B cell (primary cell): ENCODE data around the gene MAPK8. TPM values are rescaled to one million over a fixed set of nuclear protein-coding genes. Genes with fewer than 3 reads are reported as not detected.
"Not testable (repeated sequence)": the region's sequence is repeated elsewhere in the genome, so short reads cannot be mapped to it uniquely, and the experiment has no call there.

Source experiments
- ATAC-seq: fragments of 200-7000 bp; cut with Tn5 transposase; one replicate; pipeline ENCODE4 v1.10.0; 2021; ENCODE audit warnings: low read depth, mild to moderate bottlenecking, moderate number of reproducible peaks, moderate library complexity
- CTCF ChIA-PET: fragments of 350-600 bp; sonication (Branson Sonifier 250); formaldehyde crosslinking; loops from one replicate; lab custom pipeline; 2021; ENCODE audit warnings: antibody characterized with exemption, inconsistent platforms; lab: Charles Lee
- POLR2A ChIA-PET: fragments of 350-600 bp; sonication (Branson Sonifier 250); formaldehyde crosslinking; loops from one replicate; lab custom pipeline; 2021; ENCODE audit warnings: antibody characterized with exemption; lab: Charles Lee
- DNase-seq: peaks from one replicate; pipeline ENCODE4 v3.0.0; 2013
- H2AFZ ChIP-seq: 2 replicates; pipeline ENCODE4 v1.6.1; 2012; ENCODE audit warnings: mild to moderate bottlenecking, low read depth, low read length; ENCODE audit not compliant: insufficient read depth, poor library complexity, severe bottlenecking
- H3K27ac ChIP-seq, 2 donors: 1 replicate in 1 of 2; 2 replicates in 1 of 2; pipeline ENCODE4 v1.5.1; 2012 to 2013; ENCODE audit warnings: low read length in 2 of 2, mild to moderate bottlenecking in 2 of 2, moderate library complexity in 1 of 2
- H3K27me3 ChIP-seq, 4 experiments: fragments of 200-600 bp in 1 of 4; sonication (generic) in 1 of 4; replicated peaks in 1 of 4; 1 replicate in 2 of 4; 2 replicates in 2 of 4; pipeline versions ENCODE4 v1.6.1 to v1.7.0; 2013 to 2016; ENCODE audit warnings: low read length in 3 of 4, mild to moderate bottlenecking in 2 of 4, mixed read lengths in 1 of 4, moderate library complexity in 1 of 4; ENCODE audit not compliant: insufficient read depth in 4 of 4, control insufficient read depth in 3 of 4; ENCODE audit errors: control extremely low read depth in 1 of 4
- H3K36me3 ChIP-seq, 2 experiments: replicated peaks in 1 of 2; 1 replicate in 1 of 2; 2 replicates in 1 of 2; pipeline versions ENCODE4 v1.6.1 to v1.7.1; 2013; ENCODE audit warnings: low read length in 1 of 2; ENCODE audit not compliant: insufficient read depth in 2 of 2, control insufficient read depth in 1 of 2; ENCODE audit errors: control extremely low read depth in 1 of 2, extremely low read depth in 1 of 2
- H3K4me1 ChIP-seq, 2 donors: fragments of 200-600 bp in 1 of 2; sonication (generic) in 1 of 2; 1 replicate in 1 of 2; 2 replicates in 1 of 2; pipeline versions ENCODE4 v1.5.1 to v1.6.1; 2013 to 2017; ENCODE audit warnings: low read length in 2 of 2; ENCODE audit not compliant: control insufficient read depth in 2 of 2, insufficient read depth in 2 of 2
- H3K4me2 ChIP-seq: replicated peaks from 2 replicates; pipeline ENCODE3; 2012; ENCODE audit warnings: mild to moderate bottlenecking, low read depth, low read length; ENCODE audit not compliant: poor library complexity, severe bottlenecking
- H3K4me3 ChIP-seq, 5 experiments: fragments of 200-600 bp in 1 of 5; sonication (generic) in 1 of 5; 1 replicate in 3 of 5; 2 replicates in 2 of 5; pipeline versions ENCODE4 v1.5.1 to v1.7.0; 2011 to 2016; ENCODE audit warnings: low read length in 4 of 5, mild to moderate bottlenecking in 4 of 5, low read depth in 2 of 5, control low read depth in 1 of 5, moderate library complexity in 1 of 5; ENCODE audit not compliant: insufficient read depth in 1 of 5; ENCODE audit errors: control extremely low read depth in 1 of 5, extremely low read depth in 1 of 5
- H3K79me2 ChIP-seq: fragments of 200-600 bp; sonication (generic); one replicate; pipeline ENCODE4 v1.6.0; 2016; ENCODE audit warnings: low read length; ENCODE audit not compliant: control insufficient read depth, insufficient read depth
- H3K9ac ChIP-seq: fragments of 200-600 bp; sonication (generic); 2 replicates; pipeline ENCODE4 v1.6.1; 2017; ENCODE audit warnings: mild to moderate bottlenecking, low read length, moderate library complexity
- H3K9me3 ChIP-seq, 3 donors: one replicate each; pipeline versions ENCODE4 v1.6.1 to v1.7.1; 2013; ENCODE audit warnings: low read length in 2 of 3; ENCODE audit not compliant: control insufficient read depth in 2 of 3, insufficient read depth in 1 of 3; ENCODE audit errors: control extremely low read depth in 1 of 3
- H4K20me1 ChIP-seq: 2 replicates; pipeline ENCODE4 v1.6.0; 2012; ENCODE audit warnings: mild to moderate bottlenecking, low read length; ENCODE audit not compliant: insufficient read depth, control insufficient read depth, poor library complexity, severe bottlenecking
- H3K27ac Mint-ChIP-seq: one replicate; pipeline ENCODE4 v1.8.0; 2021; ENCODE audit warnings: mixed read lengths
- H3K27me3 Mint-ChIP-seq: one replicate; pipeline ENCODE4 v1.8.0; 2021; ENCODE audit warnings: mixed read lengths
- H3K4me1 Mint-ChIP-seq: one replicate; pipeline ENCODE4 v1.8.0; 2021; ENCODE audit warnings: mixed read lengths
- H3K4me3 Mint-ChIP-seq: one replicate; pipeline ENCODE4 v1.8.0; 2021; ENCODE audit warnings: mixed read lengths
- H3K9me3 Mint-ChIP-seq: one replicate; pipeline ENCODE4 v1.8.0; 2022; ENCODE audit warnings: mixed read lengths; ENCODE audit not compliant: insufficient read depth
- EZH2 ChIP-seq: IDR thresholded peaks from 2 replicates; pipeline ENCODE4 v1.6.1; 2012; ENCODE audit warnings: borderline replicate concordance, low read depth, mild to moderate bottlenecking, moderate library complexity, low read length; ENCODE audit not compliant: insufficient read depth, poor library complexity, severe bottlenecking
- WGBS: methylation state at CpG from one replicate; pipeline ENCODE4 v1.1.5; 2013; ENCODE audit warnings: missing lambda C conversion rate; ENCODE audit not compliant: insufficient coverage; 5-methylcytosine and 5-hydroxymethylcytosine counted together
- intact Hi-C: fragments of 100-400 bp; cut with micrococcal nuclease; formaldehyde crosslinking; loops from one replicate; pipeline ENCODE4 v1.10.0; 2022
- polyA plus RNA-seq: library from polyadenylated mRNA; depleted of rRNA; stranded (reverse); fragments of >200 nt; gene quantifications from 2 replicates; pipeline ENCODE4 v1.2.3, GENCODE V29; 2012
- total RNA-seq, 2 donors: library from RNA; stranded (reverse); fragments of 120-200 nt in 1 of 2; gene quantifications; 1 replicate in 1 of 2; 2 replicates in 1 of 2; pipeline versions ENCODE4 v1.2.3 to v1.2.4, GENCODE V29; 2013 to 2022
- TF ChIP-seq, protein P1 (sequence below): fragments of 200-600 bp; IDR thresholded peaks from one replicate; pipeline ENCODE4 v1.8.0; 2022; ENCODE audit warnings: antibody characterized with exemption, mild to moderate bottlenecking

The MAPK8 gene
- total and polyA plus RNA-seq, 2 donors (not counting 1 experiment from before 2014, with no cell fraction given) = 13.7 to 40.0 TPM

DNA sequence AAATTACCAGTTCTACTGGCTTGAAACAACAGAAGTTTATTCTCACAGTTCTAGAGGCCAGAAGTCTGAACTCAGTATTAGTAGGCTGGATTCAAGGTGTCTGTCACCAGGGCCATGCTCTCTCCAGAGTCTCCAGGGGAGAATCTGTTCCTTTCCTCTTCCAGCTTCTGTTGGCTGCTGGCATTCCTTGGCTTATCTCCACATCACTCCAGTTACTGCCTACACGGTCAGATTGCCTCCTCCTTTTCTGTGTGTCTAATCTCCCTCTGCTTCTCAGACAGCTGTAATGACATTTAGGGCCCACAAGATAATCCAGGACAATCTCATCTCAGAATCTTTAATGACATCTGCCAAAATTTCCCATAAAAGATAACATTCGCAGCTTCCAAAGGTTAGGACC, 36.6 kb downstream of the MAPK8 start:
- Histone ChIP-seq H3K36me3 (no peaks in the 10 kb centered on the region), H3K9me3 (peaks cover 0 to 13% (median 2%) of the 10 kb centered on the region in 3 donors), H3K9ac (no peak overlapping the region), H2AFZ (no peak overlapping the region), H3K4me2 (no peak overlapping the region), H3K79me2 (peaks cover 26% of the 10 kb centered on the region), H4K20me1 (peaks cover 8% of the 10 kb centered on the region), H3K4me3 (no peak overlapping the region), H3K27me3 (no peaks in the 10 kb centered on the region), H3K4me1 (no peaks in the 10 kb centered on the region), H3K27ac (no peak overlapping the region)
- Mint-ChIP-seq H3K4me3 (no peak overlapping the region), H3K4me1 (peaks cover 3% of the 10 kb centered on the region), H3K27ac (no peak overlapping the region), H3K27me3 (no peaks in the 10 kb centered on the region), H3K9me3 (peaks cover 7% of the 10 kb centered on the region)
- DNase-seq (no peak), ATAC-seq (no peak)
- intact Hi-C loops = no loop called here
- CTCF ChIA-PET = no interaction called here
- POLR2A ChIA-PET = no interaction called here
- no peak for TF ChIP-seq EZH2
- TF ChIP-seq, protein P1, sequence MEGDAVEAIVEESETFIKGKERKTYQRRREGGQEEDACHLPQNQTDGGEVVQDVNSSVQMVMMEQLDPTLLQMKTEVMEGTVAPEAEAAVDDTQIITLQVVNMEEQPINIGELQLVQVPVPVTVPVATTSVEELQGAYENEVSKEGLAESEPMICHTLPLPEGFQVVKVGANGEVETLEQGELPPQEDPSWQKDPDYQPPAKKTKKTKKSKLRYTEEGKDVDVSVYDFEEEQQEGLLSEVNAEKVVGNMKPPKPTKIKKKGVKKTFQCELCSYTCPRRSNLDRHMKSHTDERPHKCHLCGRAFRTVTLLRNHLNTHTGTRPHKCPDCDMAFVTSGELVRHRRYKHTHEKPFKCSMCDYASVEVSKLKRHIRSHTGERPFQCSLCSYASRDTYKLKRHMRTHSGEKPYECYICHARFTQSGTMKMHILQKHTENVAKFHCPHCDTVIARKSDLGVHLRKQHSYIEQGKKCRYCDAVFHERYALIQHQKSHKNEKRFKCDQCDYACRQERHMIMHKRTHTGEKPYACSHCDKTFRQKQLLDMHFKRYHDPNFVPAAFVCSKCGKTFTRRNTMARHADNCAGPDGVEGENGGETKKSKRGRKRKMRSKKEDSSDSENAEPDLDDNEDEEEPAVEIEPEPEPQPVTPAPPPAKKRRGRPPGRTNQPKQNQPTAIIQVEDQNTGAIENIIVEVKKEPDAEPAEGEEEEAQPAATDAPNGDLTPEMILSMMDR = no peak
- whole genome bisulfite sequencing = 94% methylated on average over 1 of the region's 2 CpGs

DNA sequence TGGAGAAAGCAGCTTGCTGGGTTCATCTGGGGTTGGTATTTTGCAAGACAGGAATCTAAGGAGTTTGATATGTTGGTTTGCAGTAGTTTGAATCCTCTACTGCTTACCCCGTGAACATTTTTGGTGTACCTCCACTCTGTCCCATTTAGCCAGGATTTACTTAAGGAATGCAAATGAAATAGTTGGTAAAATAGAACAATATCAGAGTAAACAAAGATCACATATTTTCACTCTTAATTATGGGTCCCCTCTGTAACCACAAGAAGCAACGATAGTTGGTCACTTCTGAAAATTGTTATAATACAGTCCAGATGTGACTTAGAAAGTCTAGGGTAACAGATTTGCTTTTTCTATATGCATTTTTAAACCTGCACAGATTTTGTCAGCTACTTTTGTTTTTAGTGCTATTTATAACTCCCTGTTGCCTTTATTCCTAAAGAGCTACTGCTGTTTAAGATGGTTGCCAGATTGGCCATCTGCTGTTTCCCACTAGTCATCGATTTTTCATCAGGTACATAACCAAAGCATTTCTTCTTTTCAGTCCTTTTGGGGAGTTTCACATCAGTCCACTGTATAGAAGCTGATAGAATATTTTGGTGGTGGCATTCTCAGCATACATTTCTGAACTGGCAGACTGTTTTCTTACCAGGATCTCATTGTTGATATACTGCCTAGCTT, 37.6 kb downstream of the MAPK8 start:
- WGBS = no CpG with 5 or more reads among the region's 3 CpGs
- Histone ChIP-seq H3K79me2 (peaks cover 26% of the 10 kb centered on the region), H2AFZ (no peak overlapping the region), H3K9me3 (peaks cover 0 to 13% (median 2%) of the 10 kb centered on the region in 3 donors), H3K4me2 (no peak overlapping the region), H3K4me3 (no peak overlapping the region), H3K36me3 (no peaks in the 10 kb centered on the region), H3K27me3 (no peaks in the 10 kb centered on the region), H4K20me1 (peaks cover 8% of the 10 kb centered on the region), H3K4me1 (no peaks in the 10 kb centered on the region), H3K27ac (no peak overlapping the region), H3K9ac (no peak overlapping the region)
- no peaks in the 10 kb centered on the region for H3K27me3 Mint-ChIP-seq
- intact Hi-C loops = no loop called here
- ChIA-PET POLR2A (no interaction called here), CTCF (no interaction called here)
- ATAC-seq (no peak), DNase-seq (no peak)
- peaks cover 3% of the 10 kb centered on the region for H3K4me1 Mint-ChIP-seq
- H3K27ac Mint-ChIP-seq = no peak overlapping the region
- H3K4me3 Mint-ChIP-seq = no peak overlapping the region
- TF ChIP-seq, protein P1 = no peak
- no peak for TF ChIP-seq EZH2
- H3K9me3 Mint-ChIP-seq = peaks cover 7% of the 10 kb centered on the region

DNA sequence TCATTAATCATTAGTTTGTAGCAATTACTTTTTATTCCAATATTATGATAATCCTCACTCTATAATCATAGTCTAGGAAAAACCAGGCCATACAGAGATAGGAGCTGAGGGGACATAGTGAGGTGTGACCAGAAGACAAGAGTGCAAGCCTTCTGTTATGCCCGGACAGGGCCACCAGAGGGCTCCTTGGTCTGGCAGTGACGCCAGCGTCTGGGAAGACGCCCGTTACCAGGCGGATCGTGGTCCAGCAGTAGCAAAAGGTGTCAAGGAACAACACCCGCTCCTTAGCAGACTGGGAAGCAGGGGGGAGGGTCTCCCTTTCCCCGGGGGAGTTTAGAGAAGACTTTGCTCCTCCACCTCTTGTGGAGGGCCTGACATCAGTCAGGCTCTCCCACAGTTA, 39.8 kb downstream of the MAPK8 start:
- H3K27ac ChIP-seq, H3K27me3 Mint-ChIP-seq, POLR2A ChIA-PET, H3K4me3 Mint-ChIP-seq, H3K4me1 Mint-ChIP-seq, H3K4me2 ChIP-seq, ATAC-seq, intact Hi-C loops, H3K9ac ChIP-seq, H3K9me3 Mint-ChIP-seq, H2AFZ ChIP-seq, CTCF ChIA-PET, H3K4me3 ChIP-seq, H4K20me1 ChIP-seq, DNase-seq, H3K27ac Mint-ChIP-seq, H3K27me3 ChIP-seq, H3K4me1 ChIP-seq, H3K36me3 ChIP-seq: not testable (repeated sequence)
- 100% methylated on average over 9 of the region's 9 CpGs for WGBS
- Histone ChIP-seq H3K79me2 (peaks cover 26% of the 10 kb centered on the region), H3K9me3 (peaks cover 0 to 13% (median 2%) of the 10 kb centered on the region in 3 donors)
